ENCODE measurements around the gene TSGA10IP.

Gene TSGA10IP

GRCh38 chr11:65900125-65900898, 45.0 kb upstream of the TSGA10IP start, which contains the start of gene FOSL1:
FOSL1 (minus strand) TSS chr11:65900388; CDS start chr11:65900339, 49 bp downstream.
- no peak for TF ChIP-seq CTCF (IDR thresholded peaks at IDR 0.05)

GRCh38 chr11:65900899-65901180, 44.4 kb upstream of the TSGA10IP start:
- no peak for TF ChIP-seq CTCF (IDR thresholded peaks at IDR 0.05)

- no peak for TF ChIP-seq CTCF (IDR thresholded peaks at IDR 0.05)
Observed at GRCh38 chr11:65903068-65903481, 42.2 kb upstream of the TSGA10IP start.

- TF ChIP-seq CTCF (IDR thresholded peaks at IDR 0.05): no peak
Observed at GRCh38 chr11:65903715-65904114, 41.6 kb upstream of the TSGA10IP start.

- no peak for TF ChIP-seq CTCF (IDR thresholded peaks at IDR 0.05)
Observed at GRCh38 chr11:65906602-65907001, 38.7 kb upstream of the TSGA10IP start.

- no peak for TF ChIP-seq CTCF (IDR thresholded peaks at IDR 0.05)
Observed at GRCh38 chr11:65907878-65908277, 37.4 kb upstream of the TSGA10IP start.

- peak; percentile 43; the same call in 1 of the 2 replicates for TF ChIP-seq CTCF (IDR thresholded peaks at IDR 0.05)
Observed at GRCh38 chr11:65911682-65912568, 33.4 kb upstream of the TSGA10IP start.

Data from LNCAP (cell line).